ENCODE data around the gene ASCC1. TPM values are rescaled to one million over a fixed set of nuclear protein-coding genes. Genes with fewer than 3 reads are reported as not detected.

Gene ASCC1
- total RNA-seq, 1 donor from 2014 or later: 38.5 TPM

DNA sequence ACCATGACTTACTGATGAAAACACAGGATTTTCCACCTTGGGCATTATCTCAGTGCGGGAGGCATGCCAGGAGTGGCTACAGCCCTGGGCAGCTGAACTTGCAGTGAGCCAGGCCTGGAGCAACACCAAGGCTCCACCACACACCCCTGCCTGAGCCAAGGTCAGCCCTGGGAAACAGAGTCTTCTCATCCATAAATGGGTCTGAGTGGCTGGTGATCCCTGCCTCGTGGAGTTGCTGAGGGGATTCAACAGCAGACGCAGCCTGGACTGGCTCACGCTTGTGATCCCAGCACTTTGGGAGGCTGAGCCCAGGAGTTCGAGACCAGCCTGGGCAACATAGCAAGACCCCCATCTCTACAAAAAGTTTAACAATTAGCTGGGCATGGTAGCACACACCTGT is 160.0 kb downstream of the ASCC1 start:
- Histone ChIP-seq H3K27ac (no peak overlapping the region), H3K4me3 (no peak overlapping the region), H3K9me3 (no peaks in the 10 kb centered on the region), H3K36me3 (no peaks in the 10 kb centered on the region), H3K4me1 (no peaks in the 10 kb centered on the region), H3K27me3 (no peaks in the 10 kb centered on the region)
- TF ChIP-seq, protein P1, sequence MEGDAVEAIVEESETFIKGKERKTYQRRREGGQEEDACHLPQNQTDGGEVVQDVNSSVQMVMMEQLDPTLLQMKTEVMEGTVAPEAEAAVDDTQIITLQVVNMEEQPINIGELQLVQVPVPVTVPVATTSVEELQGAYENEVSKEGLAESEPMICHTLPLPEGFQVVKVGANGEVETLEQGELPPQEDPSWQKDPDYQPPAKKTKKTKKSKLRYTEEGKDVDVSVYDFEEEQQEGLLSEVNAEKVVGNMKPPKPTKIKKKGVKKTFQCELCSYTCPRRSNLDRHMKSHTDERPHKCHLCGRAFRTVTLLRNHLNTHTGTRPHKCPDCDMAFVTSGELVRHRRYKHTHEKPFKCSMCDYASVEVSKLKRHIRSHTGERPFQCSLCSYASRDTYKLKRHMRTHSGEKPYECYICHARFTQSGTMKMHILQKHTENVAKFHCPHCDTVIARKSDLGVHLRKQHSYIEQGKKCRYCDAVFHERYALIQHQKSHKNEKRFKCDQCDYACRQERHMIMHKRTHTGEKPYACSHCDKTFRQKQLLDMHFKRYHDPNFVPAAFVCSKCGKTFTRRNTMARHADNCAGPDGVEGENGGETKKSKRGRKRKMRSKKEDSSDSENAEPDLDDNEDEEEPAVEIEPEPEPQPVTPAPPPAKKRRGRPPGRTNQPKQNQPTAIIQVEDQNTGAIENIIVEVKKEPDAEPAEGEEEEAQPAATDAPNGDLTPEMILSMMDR (IDR thresholded peaks at IDR 0.05): no peak
- TF ChIP-seq POLR2A (IDR thresholded peaks at IDR 0.05) (no peak), POLR2AphosphoS5 (IDR thresholded peaks at IDR 0.05; ENCODE audit: insufficient read depth in 1 of 2, low read depth in 1 of 2) (no peak)
- intact Hi-C loops (cut with DNase I): loop anchor here (10.0 kb wide), 1 partner anchor 159 kb away; the partner anchor contains the start of genes ANAPC16 and ASCC1
- no peak for DNase-seq (ENCODE audit: extremely low spot score in 2 of 2)

- no peak for DNase-seq (ENCODE audit: extremely low spot score in 2 of 2)
- no peaks in the 10 kb centered on the region for H3K27me3 ChIP-seq
- no peaks in the 10 kb centered on the region for H3K36me3 ChIP-seq
- intact Hi-C loops (cut with DNase I): loop anchor here (10.0 kb wide), 1 partner anchor 161 kb away; the partner anchor contains the start of genes ANAPC16 and ASCC1
- no peaks in the 10 kb centered on the region for H3K9me3 ChIP-seq
- no peak overlapping the region for H3K27ac ChIP-seq
- TF ChIP-seq POLR2AphosphoS5 (IDR thresholded peaks at IDR 0.05; ENCODE audit: insufficient read depth in 1 of 2, low read depth in 1 of 2) (no peak), POLR2A (IDR thresholded peaks at IDR 0.05) (no peak)
- H3K4me1 ChIP-seq: no peaks in the 10 kb centered on the region
- H3K4me3 ChIP-seq: no peak overlapping the region
These were observed 162.4 kb downstream of the ASCC1 start for GRCh38 chr10:72053690-72054089.

DNA sequence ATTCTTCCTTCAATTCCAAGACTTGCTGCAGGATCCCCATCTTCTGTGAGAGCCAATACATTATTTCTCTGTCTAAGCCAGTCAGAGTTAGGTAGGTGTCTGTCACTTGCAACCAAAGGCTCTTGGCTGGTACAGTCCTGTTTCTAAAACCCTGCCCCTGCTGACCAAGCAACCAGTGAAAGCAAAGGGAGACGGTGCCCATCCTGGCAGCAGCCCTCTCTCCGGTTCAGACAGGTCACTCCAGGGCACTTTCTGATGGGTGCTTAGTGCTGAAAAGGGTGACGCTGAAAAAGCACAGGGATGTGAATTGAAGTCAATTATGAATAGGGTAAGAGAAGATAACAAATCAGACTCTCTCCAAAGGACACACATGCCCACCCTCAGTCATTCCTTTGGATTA is 165.2 kb downstream of the ASCC1 start:
- H3K4me1 ChIP-seq: no peaks in the 10 kb centered on the region
- no peak overlapping the region for H3K27ac ChIP-seq
- H3K4me3 ChIP-seq: no peak overlapping the region
- no peaks in the 10 kb centered on the region for H3K9me3 ChIP-seq
- DNase-seq (ENCODE audit: extremely low spot score in 2 of 2): no peak
- intact Hi-C loops (cut with DNase I): loop anchor here (10.0 kb wide), 1 partner anchor 164 kb away; the partner anchor contains the start of genes ANAPC16 and ASCC1
- H3K27me3 ChIP-seq: no peaks in the 10 kb centered on the region
- H3K36me3 ChIP-seq: no peaks in the 10 kb centered on the region
- TF ChIP-seq POLR2A (IDR thresholded peaks at IDR 0.05): no peak
- no peak for TF ChIP-seq POLR2AphosphoS5 (IDR thresholded peaks at IDR 0.05; ENCODE audit: insufficient read depth in 1 of 2, low read depth in 1 of 2)
- TF ChIP-seq, protein P1 (IDR thresholded peaks at IDR 0.05): no peak

- TF ChIP-seq POLR2AphosphoS5 (IDR thresholded peaks at IDR 0.05; ENCODE audit: insufficient read depth in 1 of 2, low read depth in 1 of 2) (no peak), POLR2A (IDR thresholded peaks at IDR 0.05) (no peak)
- TF ChIP-seq, protein P1 (IDR thresholded peaks at IDR 0.05): no peak
- Histone ChIP-seq H3K9me3 (no peaks in the 10 kb centered on the region), H3K27ac (no peak overlapping the region), H3K4me3 (no peak overlapping the region), H3K27me3 (no peaks in the 10 kb centered on the region), H3K36me3 (no peaks in the 10 kb centered on the region), H3K4me1 (no peaks in the 10 kb centered on the region)
- no peak for DNase-seq (ENCODE audit: extremely low spot score in 2 of 2)
- intact Hi-C loops (cut with DNase I): loop anchor here (5.0 to 10.0 kb wide), 3 partner anchors 98 to 287 kb away; partner anchors contain the start of genes ANAPC16 and ASCC1
These were observed 165.9 kb downstream of the ASCC1 start for GRCh38 chr10:72049969-72050781.

GRCh38 chr10:72049472-72049871 is 166.6 kb downstream of the ASCC1 start:
- no peak for DNase-seq (ENCODE audit: extremely low spot score in 2 of 2)
- Histone ChIP-seq H3K4me1 (peaks cover 3% of the 10 kb centered on the region), H3K9me3 (no peaks in the 10 kb centered on the region), H3K27me3 (no peaks in the 10 kb centered on the region), H3K4me3 (no peak overlapping the region), H3K36me3 (no peaks in the 10 kb centered on the region), H3K27ac (no peak overlapping the region)
- TF ChIP-seq, protein P1 (IDR thresholded peaks at IDR 0.05): no peak
- no peak for TF ChIP-seq POLR2AphosphoS5 (IDR thresholded peaks at IDR 0.05; ENCODE audit: insufficient read depth in 1 of 2, low read depth in 1 of 2)
- intact Hi-C loops (cut with DNase I): loop anchor here (5.0 kb wide), 2 partner anchors 97 to 288 kb away; no protein-coding TSS in a partner anchor
